GM12865 (cell line): Measurements from ENCODE around the gene SIM2.

Experiments
- DNase-seq: peaks from one replicate; pipeline ENCODE4 v3.0.0; 2010; ENCODE audit warnings: low read depth
- H3K4me3 ChIP-seq: 2 replicates; pipeline ENCODE4 v1.5.1; 2011; ENCODE audit warnings: mild to moderate bottlenecking, low read depth, low read length, control low read depth
- TF ChIP-seq, protein P1 (sequence below): IDR thresholded peaks from 2 replicates; pipeline ENCODE4 v1.5.1; 2011; ENCODE audit warnings: low read length, control low read depth, low read depth, inconsistent platforms; ENCODE audit not compliant: insufficient read depth; ENCODE audit errors: missing control alignments

Gene SIM2

DNA sequence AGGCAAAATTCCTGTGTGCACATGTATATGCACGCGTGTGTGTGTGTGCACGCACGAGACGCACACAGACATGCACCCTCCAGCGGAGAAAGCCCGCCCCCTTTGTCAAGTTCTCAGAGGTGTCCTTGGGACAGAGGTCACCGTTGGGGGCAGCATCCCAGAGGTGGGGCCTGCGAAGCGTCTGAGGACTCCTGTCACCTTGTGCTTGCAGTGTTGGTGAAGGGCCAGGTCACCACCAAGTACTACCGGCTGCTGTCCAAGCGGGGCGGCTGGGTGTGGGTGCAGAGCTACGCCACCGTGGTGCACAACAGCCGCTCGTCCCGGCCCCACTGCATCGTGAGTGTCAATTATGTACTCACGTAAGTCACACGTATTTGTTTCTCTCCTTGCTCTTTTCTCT lies 42.6 kb downstream of the SIM2 start:
- TF ChIP-seq, protein P1, sequence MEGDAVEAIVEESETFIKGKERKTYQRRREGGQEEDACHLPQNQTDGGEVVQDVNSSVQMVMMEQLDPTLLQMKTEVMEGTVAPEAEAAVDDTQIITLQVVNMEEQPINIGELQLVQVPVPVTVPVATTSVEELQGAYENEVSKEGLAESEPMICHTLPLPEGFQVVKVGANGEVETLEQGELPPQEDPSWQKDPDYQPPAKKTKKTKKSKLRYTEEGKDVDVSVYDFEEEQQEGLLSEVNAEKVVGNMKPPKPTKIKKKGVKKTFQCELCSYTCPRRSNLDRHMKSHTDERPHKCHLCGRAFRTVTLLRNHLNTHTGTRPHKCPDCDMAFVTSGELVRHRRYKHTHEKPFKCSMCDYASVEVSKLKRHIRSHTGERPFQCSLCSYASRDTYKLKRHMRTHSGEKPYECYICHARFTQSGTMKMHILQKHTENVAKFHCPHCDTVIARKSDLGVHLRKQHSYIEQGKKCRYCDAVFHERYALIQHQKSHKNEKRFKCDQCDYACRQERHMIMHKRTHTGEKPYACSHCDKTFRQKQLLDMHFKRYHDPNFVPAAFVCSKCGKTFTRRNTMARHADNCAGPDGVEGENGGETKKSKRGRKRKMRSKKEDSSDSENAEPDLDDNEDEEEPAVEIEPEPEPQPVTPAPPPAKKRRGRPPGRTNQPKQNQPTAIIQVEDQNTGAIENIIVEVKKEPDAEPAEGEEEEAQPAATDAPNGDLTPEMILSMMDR, result no peak
- H3K4me3 ChIP-seq, result no peak overlapping the region
- no peak for DNase-seq

DNA sequence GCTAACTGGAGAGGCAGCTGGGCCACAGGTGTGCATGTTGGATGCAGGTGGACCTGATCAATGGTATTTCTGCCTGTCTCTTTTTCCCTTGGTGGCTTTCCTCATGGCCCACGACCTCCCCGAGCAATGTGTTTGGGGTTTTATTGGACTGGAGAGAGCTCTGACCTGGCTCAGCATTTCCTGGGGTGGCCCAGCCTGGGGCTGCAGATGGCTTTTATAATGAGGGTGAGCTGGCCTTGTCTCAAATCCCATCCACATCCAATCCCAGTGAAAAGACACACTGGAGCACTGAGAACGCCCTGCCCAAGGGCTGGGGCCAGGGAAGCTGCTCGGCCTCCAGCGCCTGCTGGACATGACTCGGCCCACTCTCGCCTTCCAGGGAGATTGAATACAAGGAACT lies 44.1 kb downstream of the SIM2 start:
- no peak for DNase-seq
- TF ChIP-seq, protein P1, result no peak
- H3K4me3 ChIP-seq, result no peak overlapping the region

DNA sequence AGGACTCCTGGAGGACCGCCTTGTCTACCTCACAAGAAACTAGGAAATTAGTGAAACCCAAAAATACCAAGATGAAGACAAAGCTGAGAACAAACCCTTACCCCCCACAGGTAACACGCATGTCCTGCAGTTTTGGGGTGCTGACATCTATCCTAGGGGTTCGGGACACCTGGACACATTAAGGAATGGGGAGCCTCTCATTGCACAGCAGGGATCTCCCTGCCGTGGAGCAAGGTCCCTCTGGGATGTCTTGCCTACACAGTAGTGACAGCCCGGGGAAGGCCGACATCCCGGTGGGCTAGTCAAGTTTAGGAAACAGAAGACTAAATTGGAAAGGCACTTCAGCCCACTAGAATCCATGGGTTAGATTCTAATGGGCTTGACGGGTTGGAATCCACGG lies 44.5 kb downstream of the SIM2 start:
- TF ChIP-seq, protein P1, result no peak
- DNase-seq, result no peak
- H3K4me3 ChIP-seq, result no peak overlapping the region

DNA sequence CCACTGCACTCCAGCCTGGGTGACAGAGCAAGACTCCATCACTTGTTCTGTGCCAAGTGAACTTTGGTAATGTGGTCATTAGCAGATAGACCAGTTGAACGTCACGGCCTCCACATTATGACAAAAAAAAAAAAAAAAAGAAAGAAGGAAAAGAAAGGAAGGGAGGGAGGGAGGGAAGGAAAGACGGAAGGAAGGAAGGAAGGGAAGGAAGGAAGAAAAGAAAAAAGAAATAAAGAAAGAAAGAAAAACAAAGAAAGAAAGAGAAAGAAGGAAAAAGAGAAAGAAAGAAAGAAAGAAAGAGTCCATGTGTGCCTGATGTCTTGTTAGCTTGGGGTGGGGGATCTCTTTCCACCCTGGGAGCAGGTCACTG lies 45.3 kb downstream of the SIM2 start:
- DNase-seq, result no peak
- no peak overlapping the region for H3K4me3 ChIP-seq
- TF ChIP-seq, protein P1, result no peak

DNA sequence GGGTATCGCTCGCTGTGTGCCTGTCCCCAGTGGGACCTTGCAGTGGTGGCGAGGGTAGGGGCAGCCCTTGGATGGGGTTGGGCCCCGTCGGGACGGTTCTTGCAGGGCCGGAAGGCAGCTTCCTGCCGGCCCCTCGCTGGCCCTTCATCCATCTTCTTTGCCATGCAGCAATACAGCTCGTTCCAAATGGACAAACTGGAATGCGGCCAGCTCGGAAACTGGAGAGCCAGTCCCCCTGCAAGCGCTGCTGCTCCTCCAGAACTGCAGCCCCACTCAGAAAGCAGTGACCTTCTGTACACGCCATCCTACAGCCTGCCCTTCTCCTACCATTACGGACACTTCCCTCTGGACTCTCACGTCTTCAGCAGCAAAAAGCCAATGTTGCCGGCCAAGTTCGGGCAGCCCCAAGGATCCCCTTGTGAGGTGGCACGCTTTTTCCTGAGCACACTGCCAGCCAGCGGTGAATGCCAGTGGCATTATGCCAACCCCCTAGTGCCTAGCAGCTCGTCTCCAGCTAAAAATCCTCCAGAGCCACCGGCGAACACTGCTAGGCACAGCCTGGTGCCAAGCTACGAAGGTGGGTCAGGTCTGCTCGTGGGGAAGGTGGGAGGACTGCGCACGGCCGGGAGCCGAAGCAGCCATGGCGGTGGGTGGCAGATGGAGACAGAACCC lies 45.8 kb downstream of the SIM2 start:
- no peak for DNase-seq
- TF ChIP-seq, protein P1, result no peak
- H3K4me3 ChIP-seq, result no peak overlapping the region

DNA sequence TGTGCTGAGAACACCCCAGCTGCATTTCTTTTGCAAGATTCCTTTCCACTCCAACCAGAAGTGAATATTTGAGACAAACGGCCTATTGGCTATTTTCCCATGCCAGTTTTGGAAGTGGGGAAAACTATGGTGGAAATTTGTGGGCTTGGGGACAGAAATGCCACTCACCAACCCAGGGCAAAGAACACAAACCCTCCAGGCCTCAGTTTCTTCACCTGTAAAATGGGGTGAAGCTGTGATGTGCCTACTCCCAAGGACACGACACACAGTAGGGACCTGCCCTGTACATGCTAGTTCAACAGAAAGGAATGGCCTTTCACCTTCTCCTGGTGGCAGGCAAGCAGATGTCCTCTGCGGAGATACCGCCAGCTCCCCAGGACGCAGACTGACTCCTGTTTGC lies 46.5 kb downstream of the SIM2 start:
- TF ChIP-seq, protein P1, result no peak
- DNase-seq, result no peak
- no peak overlapping the region for H3K4me3 ChIP-seq
